HFF-Myc (cell line): ENCODE data around the gene OTOP1.
A peak's percentile ranks its signal among the peaks of the same experiment; 100 is the strongest.

Experiments
- DNase-seq: peaks from one replicate; pipeline ENCODE4 v3.0.0-alpha.2; 2011; ENCODE audit warnings: low read depth; ENCODE audit errors: extremely low read depth
- H3K4me3 ChIP-seq: replicated peaks from 2 replicates; pipeline ENCODE4 v1.5.1; 2011; ENCODE audit warnings: low read depth, mild to moderate bottlenecking, control low read depth, low read length
- CTCF ChIP-seq: IDR thresholded peaks from 2 replicates; pipeline ENCODE4 v1.5.1; 2012; ENCODE audit warnings: mild to moderate bottlenecking, low read depth, low read length, control low read depth; ENCODE audit errors: missing control alignments

The OTOP1 gene, protein sequence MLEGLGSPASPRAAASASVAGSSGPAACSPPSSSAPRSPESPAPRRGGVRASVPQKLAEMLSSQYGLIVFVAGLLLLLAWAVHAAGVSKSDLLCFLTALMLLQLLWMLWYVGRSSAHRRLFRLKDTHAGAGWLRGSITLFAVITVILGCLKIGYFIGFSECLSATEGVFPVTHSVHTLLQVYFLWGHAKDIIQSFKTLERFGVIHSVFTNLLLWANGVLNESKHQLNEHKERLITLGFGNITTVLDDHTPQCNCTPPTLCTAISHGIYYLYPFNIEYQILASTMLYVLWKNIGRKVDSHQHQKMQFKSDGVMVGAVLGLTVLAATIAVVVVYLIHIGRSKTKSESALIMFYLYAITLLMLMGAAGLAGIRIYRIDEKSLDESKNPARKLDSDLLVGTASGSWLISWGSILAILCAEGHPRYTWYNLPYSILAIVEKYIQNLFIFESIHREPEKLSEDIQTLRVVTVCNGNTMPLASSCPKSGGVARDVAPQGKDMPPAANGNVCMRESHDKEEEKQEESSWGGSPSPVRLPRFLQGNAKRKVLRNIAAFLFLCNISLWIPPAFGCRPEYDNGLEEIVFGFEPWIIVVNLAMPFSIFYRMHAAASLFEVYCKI

DNA sequence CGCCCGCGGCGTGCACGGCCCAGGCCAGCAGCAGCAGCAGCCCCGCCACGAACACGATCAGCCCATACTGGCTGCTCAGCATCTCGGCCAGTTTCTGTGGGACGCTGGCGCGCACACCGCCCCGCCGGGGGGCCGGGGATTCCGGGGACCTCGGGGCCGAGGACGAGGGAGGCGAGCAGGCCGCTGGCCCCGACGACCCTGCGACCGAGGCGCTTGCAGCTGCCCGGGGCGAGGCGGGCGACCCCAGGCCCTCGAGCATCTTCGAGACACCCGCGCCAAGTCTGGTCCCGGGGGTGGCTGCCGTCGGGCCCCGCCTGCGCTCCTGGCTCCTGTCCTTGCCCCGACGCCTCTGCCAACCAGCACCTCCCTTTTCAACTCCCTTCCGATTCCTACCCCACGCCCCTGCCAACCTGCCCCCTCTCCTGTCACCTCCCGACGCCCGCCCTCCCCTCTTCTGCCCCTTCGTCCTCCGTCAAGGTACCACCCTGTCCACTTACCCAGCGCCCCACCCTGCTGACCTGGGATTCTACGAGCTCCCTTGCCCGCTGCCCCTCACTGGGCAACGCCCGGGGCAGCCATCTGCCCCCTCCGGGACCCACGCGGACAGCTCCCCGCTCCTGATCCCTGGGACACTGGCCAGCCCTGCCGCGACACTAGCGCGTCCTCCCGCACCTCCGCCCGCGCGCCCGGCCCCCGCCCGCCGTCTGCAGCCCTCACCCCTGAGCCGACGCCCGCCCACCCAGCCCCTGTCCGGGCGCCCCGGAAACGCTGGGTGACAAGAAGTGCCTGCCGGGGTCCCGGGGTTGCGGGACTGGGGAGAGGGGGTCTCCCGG, at the start of gene OTOP1:
Gene OTOP1 (minus strand): TSS at position 324 of the 833 bp plus-strand sequence. CDS start 65 bp downstream, at position 259.
- no peak for DNase-seq
- no peak for TF ChIP-seq CTCF
- H3K4me3 ChIP-seq: no peak within 1 kb of the TSS

- no peak overlapping the region for H3K4me3 ChIP-seq
- no peak for TF ChIP-seq CTCF
- DNase-seq: no peak
These were observed 47.5 kb upstream of the OTOP1 start for GRCh38 chr4:4274226-4274625.

DNA sequence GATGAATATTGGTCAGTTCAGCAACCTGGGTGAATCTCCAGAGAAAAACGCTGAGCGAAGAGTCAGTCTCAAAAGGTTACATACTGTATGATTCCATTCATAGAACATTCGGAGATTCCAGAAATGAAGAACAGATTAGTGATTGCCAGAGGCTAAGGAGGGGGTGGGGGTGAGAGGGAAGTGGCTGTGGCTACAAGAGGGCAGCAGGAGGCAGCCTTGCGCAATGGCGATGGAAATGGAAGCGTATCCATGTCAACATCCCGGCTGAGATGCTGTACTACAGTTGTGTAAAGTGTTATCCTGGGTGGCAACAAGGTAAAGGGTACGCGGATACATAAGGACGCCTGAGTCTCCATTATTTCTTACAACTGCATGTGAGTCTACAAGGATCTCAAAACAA, 45.2 kb upstream of the OTOP1 start:
- H3K4me3 ChIP-seq: no peak overlapping the region
- DNase-seq: no peak
- peak; percentile 12 for TF ChIP-seq CTCF

- TF ChIP-seq CTCF: no peak
- no peak for DNase-seq
- no peak overlapping the region for H3K4me3 ChIP-seq
These were observed 43.8 kb upstream of the OTOP1 start for GRCh38 chr4:4270529-4270928.

- H3K4me3 ChIP-seq: no peak overlapping the region
- TF ChIP-seq CTCF: no peak
- no peak for DNase-seq
These were observed 43.1 kb upstream of the OTOP1 start for GRCh38 chr4:4269856-4270255.

DNA sequence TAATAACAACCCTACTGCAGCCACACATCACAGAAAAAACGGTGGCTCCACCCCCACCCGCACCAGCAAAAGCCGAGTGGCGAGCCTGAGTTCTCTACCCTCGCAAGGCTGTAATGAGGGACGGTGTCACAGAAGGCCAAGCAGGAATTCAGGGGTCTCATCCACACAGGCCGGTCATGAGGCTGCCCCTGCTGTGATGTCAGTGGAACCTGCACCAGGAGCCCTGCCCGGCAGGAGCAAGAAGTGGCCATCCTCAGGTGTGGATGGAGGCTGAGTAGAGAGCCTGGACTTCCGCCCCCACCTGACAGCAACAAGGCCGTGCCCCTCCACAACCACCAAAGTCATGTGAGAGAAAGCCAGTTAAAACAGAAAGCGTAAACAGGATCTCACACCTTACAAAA, 42.6 kb upstream of the OTOP1 start:
- no peak overlapping the region for H3K4me3 ChIP-seq
- no peak for TF ChIP-seq CTCF
- no peak for DNase-seq
